NCI-H2107 treated with DMSO at 0.1 percent for 48 hours (cell line): ENCODE results near the gene B3GAT2.
"Not testable (repeated sequence)": the region's sequence is repeated elsewhere in the genome, so short reads cannot be mapped to it uniquely, and the experiment has no call there.

Source experiments
- DNase-seq: peaks from one replicate; lab custom pipeline; 2025; ENCODE audit not compliant: unreplicated experiment; lab: John Stamatoyannopoulos, UW

Gene B3GAT2, protein sequence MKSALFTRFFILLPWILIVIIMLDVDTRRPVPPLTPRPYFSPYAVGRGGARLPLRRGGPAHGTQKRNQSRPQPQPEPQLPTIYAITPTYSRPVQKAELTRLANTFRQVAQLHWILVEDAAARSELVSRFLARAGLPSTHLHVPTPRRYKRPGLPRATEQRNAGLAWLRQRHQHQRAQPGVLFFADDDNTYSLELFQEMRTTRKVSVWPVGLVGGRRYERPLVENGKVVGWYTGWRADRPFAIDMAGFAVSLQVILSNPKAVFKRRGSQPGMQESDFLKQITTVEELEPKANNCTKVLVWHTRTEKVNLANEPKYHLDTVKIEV

GRCh38 chr6:70956451-70957283 is at the start of gene B3GAT2:
Gene B3GAT2, minus strand, starts transcription at chr6:70957060. Its CDS starts 631 bp downstream, at chr6:70956429.
- DNase-seq = no peak

DNA sequence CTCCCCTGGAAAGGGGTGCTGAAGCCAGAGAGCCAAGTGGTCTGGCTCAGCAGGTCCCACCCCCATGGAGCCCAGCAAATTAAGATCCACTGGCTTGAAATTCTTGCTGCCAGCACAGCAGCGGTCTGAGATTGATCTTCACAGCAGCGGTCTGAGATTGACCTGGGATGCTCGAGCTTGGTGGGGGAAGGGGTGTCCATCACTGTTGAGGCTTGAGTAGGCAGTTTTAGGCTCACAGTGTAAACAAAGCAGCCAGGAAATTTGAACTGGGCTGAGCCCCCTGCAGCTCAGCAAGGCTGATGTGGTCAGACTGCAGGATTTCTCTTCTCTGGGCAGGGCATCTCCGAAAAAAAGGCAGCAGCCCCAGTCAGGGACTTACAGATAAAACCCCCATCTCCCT is 41.3 kb upstream of the B3GAT2 start:
- DNase-seq = no peak

GRCh38 chr6:70997379-70997778 is 40.5 kb upstream of the B3GAT2 start:
- DNase-seq = no peak

- DNase-seq = no peak
These were observed 39.2 kb upstream of the B3GAT2 start for GRCh38 chr6:70996106-70996505.

DNA sequence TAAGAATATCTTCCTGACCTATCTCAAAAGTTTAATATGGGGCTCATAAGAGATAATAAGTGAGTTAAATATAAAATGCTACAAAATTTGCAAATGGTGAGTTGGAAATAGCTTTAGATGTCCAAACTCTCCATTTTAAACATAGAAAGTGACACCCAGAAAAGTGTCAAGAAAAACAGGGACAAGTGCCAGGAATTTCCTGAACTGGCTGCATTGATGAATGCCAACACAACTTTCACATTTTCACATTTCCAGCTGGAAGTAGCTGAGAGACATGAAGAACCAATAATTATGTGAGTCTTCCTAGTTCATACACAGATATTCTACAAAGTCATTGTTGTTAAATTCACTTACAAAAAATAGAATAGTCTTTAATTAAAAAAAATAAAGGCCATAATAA is 38.6 kb upstream of the B3GAT2 start:
- no peak for DNase-seq

GRCh38 chr6:70991253-70991652 is 34.4 kb upstream of the B3GAT2 start:
- no peak for DNase-seq

DNA sequence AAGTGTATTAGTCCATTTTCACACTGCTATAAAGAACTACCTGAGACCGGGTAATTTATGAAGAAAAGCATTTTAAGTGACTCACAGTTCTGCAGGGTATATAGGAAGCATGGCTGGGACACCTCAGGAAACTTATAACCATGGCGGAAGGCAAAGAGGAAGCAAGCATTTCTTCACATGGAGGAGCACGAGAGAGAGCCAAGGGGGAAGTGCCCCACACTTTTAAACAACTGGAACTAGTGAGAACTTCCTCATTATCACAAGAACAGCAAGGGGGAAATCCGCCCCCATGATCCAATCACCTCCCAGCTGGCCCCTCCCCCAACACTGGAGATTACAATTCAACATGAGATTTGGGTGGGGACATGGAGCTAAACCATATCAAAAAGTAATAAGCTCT is 28.3 kb upstream of the B3GAT2 start:
- DNase-seq = no peak

DNA sequence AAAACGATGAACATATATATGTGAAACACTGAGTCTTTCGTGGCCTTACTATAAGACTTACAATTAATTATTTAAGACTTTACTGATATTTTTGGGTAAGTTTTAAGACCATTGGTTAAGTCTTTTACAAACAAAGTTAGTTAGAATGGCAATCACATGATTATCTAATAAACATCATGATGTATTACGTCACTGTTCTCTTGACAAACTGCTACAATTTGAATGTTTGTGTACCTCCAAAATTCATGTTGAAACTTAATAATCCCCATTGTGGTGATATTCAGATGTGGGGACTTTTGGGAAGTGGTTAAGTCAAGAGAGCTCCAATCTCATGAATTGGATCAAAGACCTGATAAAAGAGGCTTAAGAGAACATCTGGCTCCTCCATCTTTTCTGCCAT is 25.9 kb upstream of the B3GAT2 start:
- no peak for DNase-seq

- DNase-seq = no peak
These were observed 23.9 kb upstream of the B3GAT2 start for GRCh38 chr6:70980727-70981126.

- DNase-seq = no peak
These were observed 16.7 kb upstream of the B3GAT2 start for GRCh38 chr6:70973604-70974003.

DNA sequence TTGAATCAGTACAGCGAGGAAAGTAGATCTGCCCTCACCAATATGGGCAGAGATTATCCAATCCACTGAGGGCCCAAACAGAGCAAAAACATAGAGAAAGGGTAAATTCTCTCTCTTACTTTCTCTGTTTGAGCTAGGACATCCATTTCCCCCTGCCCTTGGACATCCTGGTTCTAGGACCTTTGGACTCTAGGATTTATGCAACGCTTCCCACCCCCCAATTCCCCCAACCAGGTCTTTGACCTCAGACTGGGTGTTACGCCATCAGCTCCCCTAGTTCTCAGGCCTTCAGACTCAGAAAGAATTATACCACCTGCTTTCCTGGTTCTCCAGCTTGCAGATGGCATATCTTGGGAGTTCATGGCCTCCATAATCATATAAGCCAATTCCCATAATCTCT is 10.2 kb upstream of the B3GAT2 start:
- no peak for DNase-seq

GRCh38 chr6:70957284-70957617 is 391 bp upstream of the B3GAT2 start:
- no peak for DNase-seq

DNA sequence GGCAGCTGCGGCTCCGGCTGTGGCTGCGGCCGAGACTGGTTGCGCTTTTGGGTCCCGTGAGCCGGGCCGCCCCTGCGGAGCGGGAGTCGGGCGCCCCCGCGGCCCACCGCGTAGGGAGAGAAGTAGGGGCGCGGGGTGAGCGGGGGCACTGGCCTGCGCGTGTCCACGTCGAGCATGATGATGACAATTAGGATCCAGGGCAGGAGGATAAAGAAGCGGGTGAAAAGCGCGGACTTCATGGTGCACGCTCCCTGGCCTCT is 739 bp downstream of the B3GAT2 start:
- no peak for DNase-seq

- DNase-seq = peak; percentile 47
These were observed 1.2 kb downstream of the B3GAT2 start for GRCh38 chr6:70955441-70956190.

DNA sequence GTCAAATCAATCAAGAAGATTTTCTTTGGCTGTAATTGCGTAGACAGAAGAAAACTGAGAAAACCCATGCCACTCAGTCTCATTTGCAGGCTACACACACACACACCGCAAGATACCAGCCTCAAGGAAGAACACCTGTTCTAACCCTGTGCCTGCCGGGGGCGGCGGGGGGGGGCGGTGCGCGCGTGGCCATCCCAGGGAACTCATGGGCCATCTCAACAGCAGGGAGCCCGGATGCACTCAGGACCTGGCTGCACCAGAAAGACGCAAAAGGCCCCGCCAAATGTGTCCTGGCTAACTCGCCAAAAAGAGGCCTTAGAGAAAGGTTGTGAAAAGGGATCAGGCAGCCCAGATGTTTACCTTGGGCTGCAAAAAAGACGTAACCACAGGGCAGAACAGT is 2.1 kb downstream of the B3GAT2 start:
- no peak for DNase-seq

DNA sequence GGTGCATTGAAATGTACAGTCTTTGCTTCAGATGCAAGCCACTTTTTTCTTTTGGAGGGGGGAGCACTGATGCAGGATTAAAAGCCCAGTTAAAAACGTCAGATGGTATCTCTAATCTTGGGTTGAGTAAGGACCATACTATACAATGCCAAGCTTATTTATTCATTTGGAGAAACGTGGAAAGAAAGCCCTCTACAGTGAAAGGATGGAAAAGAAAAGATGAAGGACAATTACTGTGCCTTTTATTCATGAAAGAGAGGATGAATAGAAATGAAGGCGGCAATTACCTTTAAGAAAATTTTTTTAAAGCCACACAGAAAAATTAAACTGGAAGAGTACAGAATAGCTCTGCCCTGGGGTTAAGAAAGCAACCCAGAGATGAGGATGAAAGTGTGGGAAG is 2.7 kb downstream of the B3GAT2 start:
- no peak for DNase-seq

GRCh38 chr6:70952608-70953165 is 4.2 kb downstream of the B3GAT2 start:
- no peak for DNase-seq

GRCh38 chr6:70944321-70944720 is 12.5 kb downstream of the B3GAT2 start:
- not testable (repeated sequence) for DNase-seq

GRCh38 chr6:70933853-70934252 is 23.0 kb downstream of the B3GAT2 start:
- DNase-seq = no peak

DNA sequence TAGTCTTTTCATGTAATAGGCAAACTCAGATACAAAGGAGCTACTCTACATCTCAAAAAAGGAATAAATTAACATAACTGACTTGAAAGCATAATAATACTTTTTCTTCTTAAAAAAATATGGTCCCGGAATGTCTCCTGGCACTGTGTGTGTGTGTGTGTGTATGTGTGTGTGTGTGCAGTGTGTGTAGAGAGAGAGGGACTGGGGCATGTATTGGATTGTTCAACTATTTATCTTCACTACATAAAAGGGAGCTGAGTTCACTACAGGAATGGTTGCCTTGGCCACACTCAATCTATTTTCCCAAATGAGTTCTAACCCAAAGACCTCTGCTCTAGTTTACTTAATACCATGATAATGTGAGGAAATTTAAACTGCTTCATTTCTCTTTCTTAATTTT is 51.1 kb downstream of the B3GAT2 start:
- DNase-seq = no peak

DNA sequence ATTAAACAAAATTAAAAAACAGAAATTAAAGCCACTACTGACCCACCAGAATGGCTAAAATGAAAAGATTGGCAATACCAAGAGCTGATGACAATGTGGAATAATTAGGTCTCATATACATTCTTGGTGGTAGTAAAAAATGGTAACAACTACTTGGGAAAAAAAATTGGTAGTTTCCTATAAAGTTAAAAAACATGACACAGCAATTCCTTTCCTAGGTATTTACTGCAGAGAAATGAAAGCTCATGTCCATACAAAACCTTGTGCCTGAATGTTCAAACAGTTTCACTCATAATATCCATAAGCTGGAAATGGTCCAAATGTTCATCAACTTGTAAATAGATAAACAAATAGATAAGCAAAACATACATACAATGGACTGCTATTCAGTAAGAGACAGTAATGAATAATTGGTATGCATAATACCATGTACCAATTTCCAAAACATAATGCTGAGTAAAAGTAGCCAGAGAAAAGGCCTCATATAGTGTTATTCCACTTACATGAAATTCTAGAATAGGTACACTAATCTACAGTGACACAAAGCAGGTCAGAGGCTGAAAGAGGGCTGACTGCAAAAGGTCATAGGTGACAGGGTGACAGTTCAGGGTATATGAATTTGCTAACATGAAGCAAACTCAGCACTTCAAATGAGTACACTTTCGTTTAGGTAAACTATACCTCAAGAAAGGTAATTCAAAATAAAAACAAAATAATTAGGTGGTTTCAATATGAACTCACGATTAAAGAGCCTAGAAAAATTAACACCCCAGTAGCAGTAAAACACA is 53.0 kb downstream of the B3GAT2 start:
- DNase-seq = no peak
